Measurements from ENCODE around the gene EID2. TPM values are rescaled to one million over a fixed set of nuclear protein-coding genes. Genes with fewer than 3 reads are reported as not detected.

The EID2 gene
- total and polyA plus RNA-seq, 12 donors = 13.9 to 32.9 (median 25.9) TPM

- 59 to 67% (median 61%) methylated on average over 4 of the region's 4 CpGs for WGBS, 4 donors
- Histone ChIP-seq H3K27me3 (no peaks in the 10 kb centered on the region), H3K9me3 (replicated peaks in 1 of 3) (no peaks in the 10 kb centered on the region), H3K27ac (no peak overlapping the region), H3K4me1 (replicated peaks in 1 of 2) (no peaks in the 10 kb centered on the region), H3K4me3 (no peak overlapping the region), H3K36me3 (replicated peaks in 1 of 2) (no peaks in the 10 kb centered on the region)
- intact Hi-C loops (cut with DNase I) = loop anchor here in 1 of 2 donors (5.0 kb wide), 1 partner anchor 117 kb away; no protein-coding TSS in a partner anchor
- no peak for DNase-seq
- TF ChIP-seq POLR2A (IDR thresholded peaks at IDR 0.05) (no peak), CTCF (IDR thresholded peaks at IDR 0.05) (no peak)
Measured at GRCh38 chr19:39554701-39555311, 14.8 kb upstream of the EID2 start.

- H3K36me3 ChIP-seq (replicated peaks in 1 of 2) = no peaks in the 10 kb centered on the region
- no peak overlapping the region for H3K4me3 ChIP-seq
- WGBS, 4 donors = 52 to 71% (median 53%) methylated on average over 5 to 7 of the region's 7 CpGs
- TF ChIP-seq POLR2A (IDR thresholded peaks at IDR 0.05) = no peak
- TF ChIP-seq CTCF (IDR thresholded peaks at IDR 0.05) = no peak
- no peaks in the 10 kb centered on the region for H3K27me3 ChIP-seq
- H3K27ac ChIP-seq = no peak overlapping the region
- H3K4me1 ChIP-seq (replicated peaks in 1 of 2) = no peaks in the 10 kb centered on the region
- no peaks in the 10 kb centered on the region for H3K9me3 ChIP-seq (replicated peaks in 1 of 3)
- intact Hi-C loops (cut with DNase I) = loop anchor here in 1 of 2 donors (5.0 kb wide), 1 partner anchor 119 kb away; no protein-coding TSS in a partner anchor
- no peak for DNase-seq
Measured at GRCh38 chr19:39553082-39553652, 13.2 kb upstream of the EID2 start.

- TF ChIP-seq POLR2A (IDR thresholded peaks at IDR 0.05) (no peak), CTCF (IDR thresholded peaks at IDR 0.05) (no peak)
- intact Hi-C loops (cut with DNase I) = loop anchor here (2.0 to 5.0 kb wide), 2 partner anchors 122 to 123 kb away; no protein-coding TSS in a partner anchor
- Histone ChIP-seq H3K4me1 (replicated peaks in 1 of 2) (no peaks in the 10 kb centered on the region), H3K27me3 (no peaks in the 10 kb centered on the region), H3K9me3 (replicated peaks in 1 of 3) (no peaks in the 10 kb centered on the region), H3K36me3 (replicated peaks in 1 of 2) (no peaks in the 10 kb centered on the region), H3K27ac (no peak overlapping the region), H3K4me3 (no peak overlapping the region)
- DNase-seq = no peak
- WGBS, 4 donors = 63 to 79% (median 70%) methylated on average over 5 of the region's 5 CpGs
Measured at GRCh38 chr19:39550197-39550596, 10.2 kb upstream of the EID2 start.

DNA sequence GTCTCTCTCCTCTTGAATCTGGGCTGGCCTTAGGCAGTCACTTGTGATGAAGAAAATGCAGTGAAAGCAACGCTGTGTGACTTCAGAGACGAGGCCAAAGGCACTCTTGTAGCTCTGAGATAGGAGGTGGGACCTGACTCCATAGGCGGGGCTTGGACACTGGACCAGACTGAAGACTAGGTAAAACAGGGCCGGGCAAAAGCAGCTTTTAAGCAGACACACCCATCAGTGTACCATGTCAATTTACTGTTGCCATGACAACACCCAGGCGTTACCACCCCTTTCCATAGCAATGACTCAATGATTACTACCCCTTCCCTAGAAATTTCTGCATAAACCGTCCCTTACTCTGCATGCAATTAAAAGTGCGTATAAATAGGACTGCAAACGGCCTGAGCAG is 6.6 kb upstream of the EID2 start:
- 54 to 63% (median 61%) methylated on average over 7 to 8 of the region's 8 CpGs for WGBS, 4 donors
- intact Hi-C loops (cut with DNase I) = no loop called here

More for the DNA sequence above, 6.6 kb upstream of the EID2 start:
- TF ChIP-seq POLR2A (IDR thresholded peaks at IDR 0.05) (no peak), CTCF (IDR thresholded peaks at IDR 0.05) (no peak)
- H3K36me3 ChIP-seq (replicated peaks in 1 of 2) = no peaks in the 10 kb centered on the region
- H3K4me3 ChIP-seq = no peak overlapping the region
- H3K9me3 ChIP-seq (replicated peaks in 1 of 3) = no peaks in the 10 kb centered on the region
- DNase-seq = no peak
- H3K27ac ChIP-seq = no peak overlapping the region
- no peaks in the 10 kb centered on the region for H3K4me1 ChIP-seq (replicated peaks in 1 of 2)
- H3K27me3 ChIP-seq = no peaks in the 10 kb centered on the region

Measured in adrenal gland (tissue), 12 donors.